ENCODE data around the gene FXYD2. TPM values are rescaled to one million over a fixed set of nuclear protein-coding genes. Genes with fewer than 3 reads are reported as not detected.
A peak's percentile ranks its signal among the peaks of the same experiment; 100 is the strongest.

The FXYD2 gene
- total RNA-seq, 1 experiment from 2014 or later: not detected

GRCh38 chr11:117862753-117863152 lies 38.2 kb upstream of the FXYD2 start:
- Histone ChIP-seq H3K4me3 (no peak overlapping the region), H4K20me1 (ENCODE audit: insufficient read depth) (no peaks in the 10 kb centered on the region), H3K27ac (no peak overlapping the region), H3K9me2 (ENCODE audit: insufficient read depth) (no peaks in the 10 kb centered on the region), H3K27me3 (ENCODE audit: insufficient read depth, low read depth) (peaks cover 77% of the 10 kb centered on the region), H3K79me2 (ENCODE audit: low read depth) (no peaks in the 10 kb centered on the region), H3K4me2 (no peak overlapping the region), H3K36me3 (ENCODE audit: low read depth) (no peaks in the 10 kb centered on the region), H3F3A (ENCODE audit: insufficient read depth, low read depth) (no peaks in the 10 kb centered on the region), H2AFZ (no peak overlapping the region), H3K4me1 (replicated peaks; ENCODE audit: insufficient read depth) (no peaks in the 10 kb centered on the region), H3K9me3 (ENCODE audit: insufficient read depth, low read depth) (no peaks in the 10 kb centered on the region)
- no peak for DNase-seq
- intact Hi-C loops (cut with micrococcal nuclease; ENCODE audit: unreplicated experiment): no loop called here
- BruUV-seq (replicated peaks): no TSS peak
- CTCF ChIA-PET: no interaction called here
- POLR2A ChIA-PET (ENCODE audit: unreplicated experiment): no interaction called here
- no peak for TF ChIP-seq EZH2 (IDR thresholded peaks at IDR 0.05; ENCODE audit: low read depth)
- TF ChIP-seq CTCF (conservative IDR thresholded peaks at IDR 0.05): no peak

- H3K27me3 ChIP-seq (ENCODE audit: insufficient read depth, low read depth): peaks cover 75% of the 10 kb centered on the region
- H3K9me3 ChIP-seq (ENCODE audit: insufficient read depth, low read depth): no peaks in the 10 kb centered on the region
- H3K36me3 ChIP-seq (ENCODE audit: low read depth): no peaks in the 10 kb centered on the region
- ChIA-PET CTCF (no interaction called here), POLR2A (ENCODE audit: unreplicated experiment) (no interaction called here)
- H3F3A ChIP-seq (ENCODE audit: insufficient read depth, low read depth): no peaks in the 10 kb centered on the region
- no peaks in the 10 kb centered on the region for H3K79me2 ChIP-seq (ENCODE audit: low read depth)
- intact Hi-C loops (cut with micrococcal nuclease; ENCODE audit: unreplicated experiment): no loop called here
- no TSS peak for BruUV-seq (replicated peaks)
- no peak for DNase-seq
- no peak overlapping the region for H3K4me3 ChIP-seq
- no peak overlapping the region for H2AFZ ChIP-seq
- no peak overlapping the region for H3K27ac ChIP-seq
- no peaks in the 10 kb centered on the region for H4K20me1 ChIP-seq (ENCODE audit: insufficient read depth)
- H3K4me1 ChIP-seq (replicated peaks; ENCODE audit: insufficient read depth): no peaks in the 10 kb centered on the region
- TF ChIP-seq EZH2 (IDR thresholded peaks at IDR 0.05; ENCODE audit: low read depth) (no peak), CTCF (conservative IDR thresholded peaks at IDR 0.05) (no peak)
- no peak overlapping the region for H3K4me2 ChIP-seq
- no peaks in the 10 kb centered on the region for H3K9me2 ChIP-seq (ENCODE audit: insufficient read depth)
Observed at GRCh38 chr11:117862019-117862725, 37.6 kb upstream of the FXYD2 start.

- Histone ChIP-seq H3K36me3 (ENCODE audit: low read depth) (no peaks in the 10 kb centered on the region), H3K9me2 (ENCODE audit: insufficient read depth) (no peaks in the 10 kb centered on the region), H4K20me1 (ENCODE audit: insufficient read depth) (no peaks in the 10 kb centered on the region), H3F3A (ENCODE audit: insufficient read depth, low read depth) (no peaks in the 10 kb centered on the region), H3K4me2 (no peak overlapping the region), H3K4me1 (replicated peaks; ENCODE audit: insufficient read depth) (no peaks in the 10 kb centered on the region), H3K27me3 (ENCODE audit: insufficient read depth, low read depth) (peaks cover 75% of the 10 kb centered on the region), H3K79me2 (ENCODE audit: low read depth) (no peaks in the 10 kb centered on the region), H3K9me3 (ENCODE audit: insufficient read depth, low read depth) (no peaks in the 10 kb centered on the region), H3K4me3 (no peak overlapping the region), H2AFZ (no peak overlapping the region), H3K27ac (no peak overlapping the region)
- intact Hi-C loops (cut with micrococcal nuclease; ENCODE audit: unreplicated experiment): no loop called here
- CTCF ChIA-PET: interaction anchor here (0.8 kb wide), 1 partner anchor 86 kb away, joined by 3 read pairs; no protein-coding TSS in a partner anchor
- TF ChIP-seq EZH2 (IDR thresholded peaks at IDR 0.05; ENCODE audit: low read depth) (no peak), CTCF (conservative IDR thresholded peaks at IDR 0.05) (no peak)
- no TSS peak for BruUV-seq (replicated peaks)
- POLR2A ChIA-PET (ENCODE audit: unreplicated experiment): no interaction called here
- DNase-seq: peak in 1 of 2 experiments; percentile 20
Observed at GRCh38 chr11:117861151-117862018, 36.8 kb upstream of the FXYD2 start.

All from PC-9 (cell line).